NB4 (cell line): ENCODE results near the gene AZGP1.

Experiments used
- MAX ChIP-seq: IDR thresholded peaks from 2 replicates; pipeline ENCODE4 v1.6.1; 2011; ENCODE audit warnings: low read depth, low read length
- MYC ChIP-seq: IDR thresholded peaks from 2 replicates; pipeline ENCODE4 v1.6.1; 2011; ENCODE audit warnings: low read depth, low read length
- TF ChIP-seq, protein P1 (sequence below): IDR thresholded peaks from one replicate; pipeline ENCODE4 v1.5.1; 2012; ENCODE audit warnings: low read depth, low read length

- TF ChIP-seq, protein P1, sequence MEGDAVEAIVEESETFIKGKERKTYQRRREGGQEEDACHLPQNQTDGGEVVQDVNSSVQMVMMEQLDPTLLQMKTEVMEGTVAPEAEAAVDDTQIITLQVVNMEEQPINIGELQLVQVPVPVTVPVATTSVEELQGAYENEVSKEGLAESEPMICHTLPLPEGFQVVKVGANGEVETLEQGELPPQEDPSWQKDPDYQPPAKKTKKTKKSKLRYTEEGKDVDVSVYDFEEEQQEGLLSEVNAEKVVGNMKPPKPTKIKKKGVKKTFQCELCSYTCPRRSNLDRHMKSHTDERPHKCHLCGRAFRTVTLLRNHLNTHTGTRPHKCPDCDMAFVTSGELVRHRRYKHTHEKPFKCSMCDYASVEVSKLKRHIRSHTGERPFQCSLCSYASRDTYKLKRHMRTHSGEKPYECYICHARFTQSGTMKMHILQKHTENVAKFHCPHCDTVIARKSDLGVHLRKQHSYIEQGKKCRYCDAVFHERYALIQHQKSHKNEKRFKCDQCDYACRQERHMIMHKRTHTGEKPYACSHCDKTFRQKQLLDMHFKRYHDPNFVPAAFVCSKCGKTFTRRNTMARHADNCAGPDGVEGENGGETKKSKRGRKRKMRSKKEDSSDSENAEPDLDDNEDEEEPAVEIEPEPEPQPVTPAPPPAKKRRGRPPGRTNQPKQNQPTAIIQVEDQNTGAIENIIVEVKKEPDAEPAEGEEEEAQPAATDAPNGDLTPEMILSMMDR, result no peak
- TF ChIP-seq MAX, result no peak
- TF ChIP-seq MYC, result no peak
Observed at GRCh38 chr7:99927536-99927935, 48.3 kb downstream of the AZGP1 start.
